Measurements from ENCODE around the gene ASNSD1. TPM values are rescaled to one million over a fixed set of nuclear protein-coding genes. Genes with fewer than 3 reads are reported as not detected.

The ASNSD1 gene
- 51.6 and 63.5 TPM in 2 replicates for total RNA-seq

DNA sequence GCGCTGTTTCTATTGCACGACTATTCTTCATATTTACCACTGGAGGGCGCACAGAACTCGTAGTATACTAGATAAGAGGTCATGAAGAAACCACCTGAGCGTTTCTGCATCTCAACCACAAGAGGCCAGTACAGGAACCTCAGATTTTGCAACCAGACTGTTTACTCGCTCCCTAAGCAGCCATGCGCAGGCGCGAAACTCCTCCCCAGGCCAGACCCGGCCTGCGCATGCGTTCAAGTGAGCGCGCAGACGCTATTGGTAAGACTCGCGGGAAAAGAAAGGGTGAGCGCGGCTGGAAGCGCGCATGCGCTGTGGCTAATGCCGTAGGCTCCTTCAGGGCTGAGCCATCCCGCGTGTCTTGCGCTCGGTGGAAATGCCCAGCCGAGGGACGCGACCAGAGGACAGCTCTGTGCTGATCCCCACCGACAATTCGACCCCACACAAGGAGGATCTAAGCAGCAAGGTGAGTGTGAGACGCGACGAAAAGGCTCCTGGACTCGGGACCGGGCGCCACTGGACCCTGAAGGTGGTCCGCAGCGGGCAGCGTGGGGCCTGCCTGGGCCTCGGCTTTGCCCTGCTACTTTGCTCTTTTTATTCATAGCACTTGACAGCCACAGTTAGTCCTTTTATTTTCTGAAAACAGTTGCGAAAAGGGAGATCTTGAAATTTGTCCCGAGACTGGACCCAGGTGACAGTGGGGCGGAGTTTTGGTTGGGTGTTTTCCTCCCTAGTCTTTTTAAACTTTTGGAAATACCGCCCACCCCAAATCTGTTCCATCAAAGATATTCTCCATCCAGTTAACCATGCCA, at the start of gene ASNSD1:
TSS of gene ASNSD1 (plus strand) at position 312 of the 809 bp plus-strand sequence. CDS start 4,674 bp downstream, outside the sequence.

DNA sequence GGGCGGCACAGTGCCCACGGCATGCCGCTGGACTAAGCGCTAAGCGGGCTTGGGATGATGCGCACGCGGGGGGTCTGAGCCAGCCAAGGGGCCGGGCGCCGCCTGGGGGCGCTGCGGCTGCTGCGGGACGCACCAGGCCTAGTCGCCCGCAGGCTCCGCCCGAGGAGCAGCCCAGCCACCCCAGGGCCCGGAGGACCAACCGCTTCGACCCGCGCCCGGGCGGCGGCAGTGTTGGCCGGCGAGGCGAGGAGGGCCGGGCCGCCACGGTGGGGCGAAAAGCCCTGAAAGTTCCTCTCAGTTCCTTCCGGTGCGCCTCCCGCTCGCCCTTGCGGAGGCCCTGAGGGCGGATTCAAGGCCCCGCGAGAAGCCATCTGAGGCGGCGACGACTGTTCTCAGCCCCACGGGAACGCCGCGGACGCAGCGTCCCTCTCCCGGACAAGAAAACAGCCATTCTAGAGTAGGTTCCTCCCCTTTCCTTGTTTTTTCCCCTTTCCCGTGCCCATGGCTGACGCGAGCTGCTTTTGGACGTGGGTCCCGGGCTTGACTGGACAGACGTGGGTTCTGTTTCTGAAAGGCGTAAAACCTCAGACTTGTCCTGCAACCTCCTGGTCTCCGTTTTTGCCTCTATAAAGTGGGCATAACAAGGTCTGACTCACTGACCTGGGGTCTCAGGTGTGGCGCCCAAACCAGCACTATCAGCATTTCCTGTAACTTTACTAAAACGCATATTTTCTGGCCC, 13.3 kb downstream of the ASNSD1 start, which contains the start of gene ANKAR:
TSS of gene ANKAR (plus strand) at position 297 of the 739 bp plus-strand sequence. CDS start 1,821 bp downstream, outside the sequence.

Other genes starting within 250 kb of the ASNSD1 start
- 44.4 and 63.0 TPM in 2 replicates for gene WDR75, start 220.0 kb upstream of the ASNSD1 start, total RNA-seq
- gene SLC40A1, start 80.7 kb upstream of the ASNSD1 start, total RNA-seq = 26.4 and 44.4 TPM in 2 replicates
- gene ANKAR, start 13.2 kb downstream of the ASNSD1 start, total RNA-seq = 7.9 and 10.5 TPM in 2 replicates
- gene OSGEPL1, start 101.3 kb downstream of the ASNSD1 start, total RNA-seq = 6.9 and 7.6 TPM in 2 replicates
- gene ORMDL1, start 122.9 kb downstream of the ASNSD1 start, total RNA-seq = 41.5 and 50.2 TPM in 2 replicates
- gene PMS1, start 123.0 kb downstream of the ASNSD1 start, total RNA-seq = 25.8 and 26.7 TPM in 2 replicates